ENCODE measurements around the gene KLF18.

DNA sequence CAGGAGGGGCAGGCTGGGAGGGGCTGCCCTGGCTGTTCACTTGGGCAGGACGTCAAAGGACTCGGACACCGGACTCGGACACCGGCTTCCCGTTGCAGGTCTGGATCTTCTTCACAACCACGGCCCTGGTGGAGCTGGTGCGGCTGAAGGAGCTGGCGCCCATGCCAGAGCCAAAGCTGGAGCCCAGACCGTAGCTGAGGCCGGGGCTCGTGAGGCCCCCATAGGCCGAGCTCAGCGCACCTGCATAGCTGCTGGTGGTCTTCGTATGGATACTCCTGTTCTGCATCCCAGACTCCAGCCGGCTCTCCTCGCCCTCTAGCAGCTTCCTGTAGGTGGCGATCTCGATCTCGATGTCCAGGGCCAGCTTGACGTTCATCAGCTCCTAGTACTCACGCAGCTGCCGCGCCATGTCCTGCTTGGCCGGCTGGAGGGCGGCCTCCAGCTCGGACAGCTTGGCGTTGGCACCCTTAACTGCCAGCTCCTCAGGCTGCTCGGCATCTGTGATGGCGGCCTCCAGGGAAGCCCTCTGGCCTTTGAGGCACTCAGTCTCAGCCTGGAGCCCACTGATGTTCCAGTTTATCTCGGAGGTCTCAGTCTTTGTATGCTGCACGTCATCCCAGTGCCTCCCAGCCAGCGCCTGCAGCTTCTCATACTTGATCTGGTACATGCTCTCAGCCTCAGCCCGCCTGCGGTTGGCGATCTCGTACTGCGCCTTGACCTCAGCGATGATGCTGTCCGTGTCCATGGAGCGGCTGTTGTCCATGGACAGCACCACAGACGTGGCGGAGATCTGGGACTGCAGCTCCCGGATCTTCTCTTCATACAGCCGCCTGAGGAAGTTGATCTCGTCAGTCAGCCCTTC, 37.9 kb downstream of the KLF18 start:
- no peak for TF ChIP-seq ZNF384 (IDR thresholded peaks at IDR 0.05)
- TF ChIP-seq FOXA1 (IDR thresholded peaks at IDR 0.05) = no peak
- no peak for TF ChIP-seq SP1 (IDR thresholded peaks at IDR 0.05)
- no peak for TF ChIP-seq NFRKB (IDR thresholded peaks at IDR 0.05)
